ENCODE results near the gene SPON2. TPM values are rescaled to one million over a fixed set of nuclear protein-coding genes. Genes with fewer than 3 reads are reported as not detected.

Gene SPON2
- total and polyA plus RNA-seq, 3 donors from 2014 or later: 5.6 to 21.4 (median 7.1) TPM

DNA sequence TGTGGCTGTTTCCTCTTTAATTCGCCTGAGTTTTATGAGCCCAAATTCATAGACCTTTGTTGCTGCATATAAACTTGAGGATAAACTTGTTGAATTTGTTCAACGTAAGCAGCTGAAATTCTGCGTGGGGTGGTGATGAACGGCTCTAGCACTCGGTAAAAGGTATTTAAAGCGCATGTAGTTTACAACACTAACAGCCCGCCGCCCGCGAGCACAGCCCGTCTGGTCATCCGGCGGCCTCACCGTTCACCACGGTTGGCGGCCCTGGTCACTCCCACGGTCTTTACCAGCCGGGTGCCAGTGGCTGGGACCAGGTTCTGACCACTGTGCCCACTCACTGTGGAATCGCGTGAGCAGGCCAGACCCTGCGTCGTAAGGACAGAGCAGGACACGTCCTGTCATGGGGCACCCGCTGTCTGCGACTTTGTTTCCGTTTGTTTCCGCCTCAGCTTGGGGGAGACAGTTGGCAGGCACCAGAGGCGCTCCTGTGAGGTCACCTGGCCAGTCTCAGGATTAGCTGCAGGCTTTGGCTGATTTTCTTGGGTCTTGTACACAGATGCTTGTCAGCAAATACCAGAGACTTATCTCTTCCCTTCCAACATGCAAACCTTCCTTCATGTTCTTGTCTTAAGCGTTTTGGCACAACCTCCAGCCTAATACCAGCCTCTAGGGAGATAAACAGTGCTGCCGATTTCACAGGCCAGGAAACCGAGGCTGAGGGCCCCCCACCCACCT lies 36.8 kb upstream of the SPON2 start:
- no peaks in the 10 kb centered on the region for H3K27me3 ChIP-seq
- no peak for TF ChIP-seq POLR2A (IDR thresholded peaks at IDR 0.05)
- TF ChIP-seq CTCF (IDR thresholded peaks at IDR 0.05): no peak
- peaks cover 51% of the 10 kb centered on the region for H3K4me1 ChIP-seq
- 25 to 54% methylated on average over 29 to 31 of the region's 31 CpGs for WGBS, 2 donors
- no peaks in the 10 kb centered on the region for H3K9me3 ChIP-seq
- DNase-seq: peak; percentile 80
- intact Hi-C loops (cut with DNase I; ENCODE audit: low total_unique reads): no loop called here
- H3K4me3 ChIP-seq: no peak overlapping the region
- peak overlapping the region; percentile 25 to 55 for H3K27ac ChIP-seq
- no peaks in the 10 kb centered on the region for H3K36me3 ChIP-seq (ENCODE audit: low read depth, missing control alignments)

DNA sequence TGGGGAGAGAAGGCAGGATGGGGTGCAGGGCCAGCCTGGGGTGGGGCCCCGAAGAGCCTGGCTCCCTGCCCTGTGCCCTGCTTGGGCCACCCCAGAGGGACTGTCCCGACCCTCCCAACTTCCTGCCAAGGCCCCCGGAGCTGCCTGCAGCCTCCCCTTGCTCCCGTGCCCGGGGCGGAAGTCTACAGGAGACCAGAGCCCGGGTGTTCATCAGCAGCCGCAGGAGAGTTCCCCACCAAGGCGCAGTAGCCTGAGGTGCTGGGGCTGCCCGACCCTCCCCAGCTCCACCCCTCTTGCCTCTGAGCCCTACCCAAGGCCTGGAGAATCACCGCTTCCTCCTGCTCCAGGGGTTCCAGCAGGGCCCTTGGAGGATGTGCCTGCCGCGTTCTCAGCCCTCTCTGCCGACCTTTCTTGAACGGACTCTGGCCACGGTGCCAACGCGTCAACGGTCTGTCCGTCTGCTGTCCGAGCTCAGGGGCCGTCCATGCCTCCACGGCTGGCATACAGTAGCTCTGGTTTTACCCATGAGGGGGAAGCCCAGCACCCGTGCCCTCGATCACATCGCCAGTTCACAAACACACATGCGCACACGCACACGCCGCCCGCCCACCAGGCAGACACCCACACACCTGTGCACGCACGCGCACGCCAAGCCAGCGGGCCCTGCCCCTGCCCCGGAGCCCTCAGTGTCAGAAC lies 36.0 kb upstream of the SPON2 start:
- no peak overlapping the region for H3K4me3 ChIP-seq
- H3K27ac ChIP-seq: peak overlapping the region in 1 of 2 donors; percentile 25
- H3K4me1 ChIP-seq: peaks cover 45% of the 10 kb centered on the region
- DNase-seq: no peak
- H3K9me3 ChIP-seq: no peaks in the 10 kb centered on the region
- H3K27me3 ChIP-seq: no peaks in the 10 kb centered on the region
- intact Hi-C loops (cut with DNase I; ENCODE audit: low total_unique reads): no loop called here
- 38 to 43% methylated on average over 4 to 34 of the region's 37 CpGs for WGBS, 2 donors
- no peaks in the 10 kb centered on the region for H3K36me3 ChIP-seq (ENCODE audit: low read depth, missing control alignments)
- TF ChIP-seq CTCF (IDR thresholded peaks at IDR 0.05): no peak
- TF ChIP-seq POLR2A (IDR thresholded peaks at IDR 0.05): no peak

DNA sequence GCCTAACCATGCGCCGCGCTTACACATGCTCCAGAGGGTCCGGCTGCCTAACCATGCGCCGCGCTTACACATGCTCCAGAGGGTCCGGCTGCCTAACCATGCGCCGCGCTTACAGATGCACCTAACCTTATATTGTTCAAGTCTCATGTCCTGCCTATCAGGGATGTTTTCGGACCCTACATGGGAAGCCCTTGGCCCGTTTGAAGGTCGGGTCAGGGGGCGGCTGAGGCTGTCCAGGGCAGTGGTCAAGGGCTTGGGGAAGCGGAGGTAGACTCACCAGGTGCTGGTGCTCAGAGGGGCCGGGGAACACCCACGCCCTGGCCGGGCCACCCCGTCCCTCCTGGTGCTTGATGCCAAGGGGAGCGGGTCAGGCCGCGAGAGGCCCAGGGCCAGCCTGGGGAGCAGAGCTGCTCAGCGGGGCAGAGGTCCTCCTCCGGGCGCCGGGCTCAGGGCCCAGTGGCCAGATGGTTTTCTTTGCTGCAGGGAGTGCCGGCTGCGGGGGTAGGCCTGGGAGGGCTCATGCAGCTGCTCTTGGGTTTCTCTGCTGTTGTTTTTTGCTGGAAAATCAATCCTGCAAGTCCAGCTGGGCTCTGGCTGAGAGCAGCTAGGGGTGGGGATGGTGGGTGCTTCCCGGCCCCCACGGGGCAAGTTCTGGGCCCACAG lies 35.4 kb upstream of the SPON2 start:
- Histone ChIP-seq H3K27me3 (no peaks in the 10 kb centered on the region), H3K4me3 (no peak overlapping the region), H3K4me1 (peaks cover 45% of the 10 kb centered on the region), H3K27ac (no peak overlapping the region), H3K36me3 (ENCODE audit: low read depth, missing control alignments) (no peaks in the 10 kb centered on the region), H3K9me3 (no peaks in the 10 kb centered on the region)
- intact Hi-C loops (cut with DNase I; ENCODE audit: low total_unique reads): no loop called here
- 26 to 33% methylated on average over 9 to 29 of the region's 31 CpGs for WGBS, 2 donors
- peak; percentile 82 for DNase-seq
- TF ChIP-seq CTCF (IDR thresholded peaks at IDR 0.05) (no peak), POLR2A (IDR thresholded peaks at IDR 0.05) (no peak)

DNA sequence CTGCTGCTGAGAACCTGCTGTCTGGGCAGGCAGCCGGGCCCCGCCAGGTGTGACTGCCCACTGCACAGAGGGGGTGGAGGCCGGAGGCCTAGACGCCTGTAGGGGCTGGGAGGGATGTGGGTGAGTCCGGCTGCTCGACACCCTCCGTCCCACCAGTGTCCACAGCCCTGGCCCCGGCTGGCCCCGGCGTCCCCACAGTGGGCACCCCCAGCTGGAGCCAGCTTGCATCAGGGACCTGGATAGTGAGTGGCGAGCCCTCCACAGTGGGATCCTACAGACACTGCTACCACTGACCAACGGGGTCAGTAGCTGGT lies 34.7 kb upstream of the SPON2 start:
- no peak overlapping the region for H3K27ac ChIP-seq
- DNase-seq: no peak
- H3K27me3 ChIP-seq: no peaks in the 10 kb centered on the region
- TF ChIP-seq CTCF (IDR thresholded peaks at IDR 0.05): no peak
- WGBS, 2 donors: 48 to 76% methylated on average over 5 to 12 of the region's 12 CpGs
- H3K36me3 ChIP-seq (ENCODE audit: low read depth, missing control alignments): no peaks in the 10 kb centered on the region
- intact Hi-C loops (cut with DNase I; ENCODE audit: low total_unique reads): no loop called here
- peaks cover 42% of the 10 kb centered on the region for H3K4me1 ChIP-seq
- no peak overlapping the region for H3K4me3 ChIP-seq
- H3K9me3 ChIP-seq: no peaks in the 10 kb centered on the region

Measured in testis (tissue), 3 donors.